Heart left ventricle (tissue), 16 donors: Measurements from ENCODE around the gene PRDM5. TPM values are rescaled to one million over a fixed set of nuclear protein-coding genes. Genes with fewer than 3 reads are reported as not detected.
A peak's percentile ranks its signal among the peaks of the same experiment; 100 is the strongest.

Experiments used
- ATAC-seq, 4 donors: fragments of 200-7000 bp; cut with Tn5 transposase; one replicate each; pipeline ENCODE4 v1.9.1; 2020 to 2022; ENCODE audit warnings: moderate library complexity in 4 of 4, mild to moderate bottlenecking in 3 of 4, moderate number of reproducible peaks in 1 of 4
- DNase-seq, 5 donors: peaks; one replicate each; pipeline ENCODE4 v3.0.0-alpha.2; 2020
- H3K27ac ChIP-seq, 12 donors: fragments of 200-600 bp; sonication (generic) in 4 of 12; one replicate each; pipeline versions ENCODE4 v1.5.0 to v1.8.0; 2016 to 2022; ENCODE audit warnings: mild to moderate bottlenecking in 2 of 12
- H3K27me3 ChIP-seq, 9 donors: fragments of 200-600 bp; sonication (generic) in 2 of 9; one replicate each; pipeline versions ENCODE4 v1.5.1 to v1.8.0; 2016 to 2022; ENCODE audit warnings: mild to moderate bottlenecking in 3 of 9
- H3K36me3 ChIP-seq, 9 donors: fragments of 200-600 bp; sonication (generic) in 2 of 9; one replicate each; pipeline versions ENCODE4 v1.5.0 to v1.8.0; 2018 to 2022; ENCODE audit warnings: mild to moderate bottlenecking in 2 of 9
- H3K4me1 ChIP-seq, 12 donors: fragments of 200-600 bp; sonication (generic) in 4 of 12; one replicate each; pipeline versions ENCODE4 v1.5.0 to v1.8.0; 2016 to 2022; ENCODE audit warnings: mild to moderate bottlenecking in 3 of 12
- H3K4me3 ChIP-seq, 12 donors: fragments of 200-600 bp; sonication (generic) in 4 of 12; one replicate each; pipeline versions ENCODE4 v1.5.0 to v1.8.0; 2017 to 2022; ENCODE audit warnings: mild to moderate bottlenecking in 9 of 12, moderate library complexity in 4 of 12
- H3K9me3 ChIP-seq, 12 donors: fragments of 200-600 bp; sonication (generic) in 4 of 12; one replicate each; pipeline versions ENCODE4 v1.5.0 to v1.8.0; 2016 to 2022; ENCODE audit warnings: mild to moderate bottlenecking in 1 of 12
- POLR2A ChIP-seq, 2 donors: fragments of 450-650 bp; IDR thresholded peaks; one replicate each; pipeline ENCODE4 v1.6.1; 2017; ENCODE audit warnings: antibody characterized with exemption in 2 of 2, mild to moderate bottlenecking in 2 of 2, moderate library complexity in 2 of 2
- WGBS, 4 donors: extraction: QIAGEN DNeasy Blood & Tissue Kit in 2 of 4; methylation state at CpG; one replicate each; pipeline versions ENCODE4 v1.1.5 to v1.1.7; 2013 to 2018; 5-methylcytosine and 5-hydroxymethylcytosine counted together
- intact Hi-C, 10 donors: fragments of 100-400 bp; cut with DNase I; formaldehyde crosslinking; loops; one replicate each; pipeline versions ENCODE4 v1.11.1 to v1.14.2; 2022
- polyA plus RNA-seq, 2 donors: library from polyadenylated mRNA; stranded (reverse); fragments of 200-250 nt; gene quantifications; one replicate each; pipeline ENCODE4 v1.2.3, GENCODE V29; 2013
- total RNA-seq, 9 donors: library from RNA; depleted of rRNA in 2 of 9; stranded (reverse); fragments of >200 nt in 2 of 9; fragmentation: NEBNext Ultra II Directional in 3 of 9; extraction: Animal tissue kit (Norgen Biotek cat#: 25700) in 3 of 9; gene quantifications; one replicate each; pipeline versions ENCODE4 v1.1.0 to v1.2.4, GENCODE V29; 2016 to 2023
- TF ChIP-seq, protein P1 (sequence below), 12 donors: fragments of 200-600 bp; sonication (generic) in 4 of 12; IDR thresholded peaks; one replicate each; pipeline versions ENCODE4 v1.5.0 to v1.8.0; 2018 to 2022; ENCODE audit warnings: antibody characterized with exemption in 12 of 12, mild to moderate bottlenecking in 5 of 12
- donor health status: ischemic (EF 13 %, LVEDD 7.1; RV severe dilation, severe dysfunction).
- donor health status: healthy with polysubstance abuse.
- donor health status: DM: no; HTN: yes; CAD: no.
- donor health status: DM: no; HTN: no; CAD: no.
- donor health status: ischemic (EF 25% LVEDD 6.9; RV normal size, moderate dysfunction).
- donor health status: ischemic (EF 25% LVEDD 5.7; RV mildly dilated, moderate dysfunction).
- donor health status: healthy.
- donor health status: DM: yes; HTN: yes; CAD: no.
- donor health status: ischemic (EF 35%, LVEDD 5.7; RV mildly dilated, moderate dysfunction).
- donor health status: nonischemic (EF 11% LVEDD 7.7; RV severe dilation, severe dysfunction).
- donor health status: DM: yes; HTN: yes; CAD: no.
- donor health status: PGD.
- donor health status: ischemic (EF 29% LVEDD 5.4; RV normal size, mild dysfunction).
- donor health status: nonischemic (EF 23%, LVEDD 6.1; RV moderate dilation, normal function).

Gene PRDM5
- total and polyA plus RNA-seq, 11 donors: 2.0 to 19.7 (median 9.1) TPM

DNA sequence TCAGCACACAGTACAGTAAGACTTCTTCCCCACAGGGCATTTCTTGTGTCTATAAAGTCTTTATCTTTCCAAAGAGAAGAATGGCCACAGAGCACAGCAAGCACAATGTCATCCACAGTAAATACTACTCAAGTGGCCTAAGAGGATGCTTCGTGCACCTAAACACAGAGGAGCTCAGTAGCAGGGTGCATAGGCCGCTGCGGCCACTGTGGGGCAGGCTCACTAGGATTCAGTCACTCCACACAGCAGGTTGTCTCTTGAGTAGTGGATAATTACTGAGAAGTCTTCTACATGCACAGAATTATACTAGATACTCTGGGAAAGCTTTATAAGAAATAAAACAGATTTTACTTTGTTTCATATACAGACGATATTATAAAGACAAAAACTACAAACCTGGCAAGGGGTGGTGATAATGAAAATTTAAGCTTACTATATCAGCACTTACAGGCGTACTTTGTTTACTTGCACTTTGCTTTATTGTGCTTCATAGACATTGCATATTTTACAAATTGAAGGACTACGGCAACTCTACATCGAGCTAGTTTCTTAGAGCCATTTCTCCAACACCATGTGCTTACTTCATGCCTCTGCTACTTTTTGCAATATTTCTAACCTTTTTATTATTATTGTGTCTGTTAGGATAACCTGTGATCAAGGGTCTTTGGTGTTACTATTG lies 78.5 kb downstream of the PRDM5 start:
- Histone ChIP-seq H3K27me3 (no peaks in the 10 kb centered on the region), H3K4me3 (no peak overlapping the region), H3K9me3 (no peaks in the 10 kb centered on the region), H3K27ac (no peak overlapping the region), H3K36me3 (no peaks in the 10 kb centered on the region), H3K4me1 (peaks cover 0 to 6% (median 0%) of the 10 kb centered on the region in 12 donors)
- ATAC-seq (peak; percentile 48 to 82 (median 68)), DNase-seq (no peak)
- intact Hi-C loops: no loop called here
- TF ChIP-seq POLR2A (IDR thresholded peaks at IDR 0.05): no peak
- TF ChIP-seq, protein P1, sequence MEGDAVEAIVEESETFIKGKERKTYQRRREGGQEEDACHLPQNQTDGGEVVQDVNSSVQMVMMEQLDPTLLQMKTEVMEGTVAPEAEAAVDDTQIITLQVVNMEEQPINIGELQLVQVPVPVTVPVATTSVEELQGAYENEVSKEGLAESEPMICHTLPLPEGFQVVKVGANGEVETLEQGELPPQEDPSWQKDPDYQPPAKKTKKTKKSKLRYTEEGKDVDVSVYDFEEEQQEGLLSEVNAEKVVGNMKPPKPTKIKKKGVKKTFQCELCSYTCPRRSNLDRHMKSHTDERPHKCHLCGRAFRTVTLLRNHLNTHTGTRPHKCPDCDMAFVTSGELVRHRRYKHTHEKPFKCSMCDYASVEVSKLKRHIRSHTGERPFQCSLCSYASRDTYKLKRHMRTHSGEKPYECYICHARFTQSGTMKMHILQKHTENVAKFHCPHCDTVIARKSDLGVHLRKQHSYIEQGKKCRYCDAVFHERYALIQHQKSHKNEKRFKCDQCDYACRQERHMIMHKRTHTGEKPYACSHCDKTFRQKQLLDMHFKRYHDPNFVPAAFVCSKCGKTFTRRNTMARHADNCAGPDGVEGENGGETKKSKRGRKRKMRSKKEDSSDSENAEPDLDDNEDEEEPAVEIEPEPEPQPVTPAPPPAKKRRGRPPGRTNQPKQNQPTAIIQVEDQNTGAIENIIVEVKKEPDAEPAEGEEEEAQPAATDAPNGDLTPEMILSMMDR (IDR thresholded peaks at IDR 0.05): peak in 9 of 12 donors; percentile 10 to 53 (median 36)
- 90 to 95% (median 93%) methylated on average over 7 of the region's 7 CpGs for WGBS, 4 donors

DNA sequence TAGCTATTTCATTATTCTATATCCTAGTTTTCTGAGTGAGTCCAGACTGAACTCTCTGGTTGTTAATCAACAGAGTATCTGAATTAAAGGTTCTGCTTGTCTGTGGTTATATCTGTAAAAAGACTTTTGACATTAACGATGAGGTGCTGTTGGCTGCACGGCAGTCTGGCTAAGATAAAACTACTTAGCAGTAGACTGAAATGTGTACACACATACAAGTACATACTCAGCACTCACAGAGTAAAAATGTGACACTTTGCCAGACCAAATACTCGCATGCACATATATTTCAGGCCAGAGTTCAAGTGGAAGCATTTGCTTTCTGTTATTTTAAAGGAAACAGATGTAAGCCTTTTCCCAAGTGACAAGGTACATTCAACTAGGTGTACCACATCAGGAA lies 80.5 kb downstream of the PRDM5 start:
- peak overlapping the region in 1 of 12 donors; percentile 32 for H3K27ac ChIP-seq
- H3K36me3 ChIP-seq: peaks cover 0 to 5% (median 0%) of the 10 kb centered on the region in 9 donors
- peak in 2 of 4 donors; percentile 49 to 55 for ATAC-seq
- peaks cover 0 to 6% (median 0%) of the 10 kb centered on the region in 12 donors for H3K4me1 ChIP-seq
- H3K4me3 ChIP-seq: no peak overlapping the region
- WGBS, 4 donors: 28 to 41% (median 37%) methylated on average over 3 of the region's 3 CpGs
- no peaks in the 10 kb centered on the region for H3K27me3 ChIP-seq
- intact Hi-C loops: no loop called here
- H3K9me3 ChIP-seq: no peaks in the 10 kb centered on the region
- TF ChIP-seq, protein P1 (IDR thresholded peaks at IDR 0.05): no peak
- TF ChIP-seq POLR2A (IDR thresholded peaks at IDR 0.05): no peak
- no peak for DNase-seq

DNA sequence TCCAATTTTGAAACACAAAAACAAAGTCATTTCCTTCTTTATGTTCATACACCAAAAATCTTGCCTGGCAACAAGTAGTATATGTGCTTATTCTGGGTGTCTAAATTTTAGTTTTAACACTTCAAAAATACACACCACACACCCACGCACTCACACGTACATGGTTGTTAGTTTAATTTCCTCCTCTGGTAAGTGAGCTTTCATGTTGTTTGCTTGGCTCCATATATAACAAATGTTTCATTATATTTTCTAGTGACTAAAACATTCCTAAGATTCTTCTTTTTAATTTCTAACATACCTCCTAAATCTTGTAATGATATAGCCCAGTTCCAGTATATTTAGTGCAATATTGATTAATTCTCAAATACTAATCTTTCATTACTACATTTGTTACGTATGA lies 80.9 kb downstream of the PRDM5 start:
- WGBS, 4 donors: 71 to 79% (median 77%) methylated on average over 3 of the region's 3 CpGs
- no peaks in the 10 kb centered on the region for H3K27me3 ChIP-seq
- no peak overlapping the region for H3K4me3 ChIP-seq
- H3K4me1 ChIP-seq: peaks cover 0 to 6% (median 0%) of the 10 kb centered on the region in 12 donors
- DNase-seq (no peak), ATAC-seq (no peak)
- no peak for TF ChIP-seq POLR2A (IDR thresholded peaks at IDR 0.05)
- TF ChIP-seq, protein P1 (IDR thresholded peaks at IDR 0.05): no peak
- H3K36me3 ChIP-seq: peaks cover 0 to 5% (median 0%) of the 10 kb centered on the region in 9 donors
- intact Hi-C loops: no loop called here
- H3K27ac ChIP-seq: peak overlapping the region in 1 of 12 donors; percentile 32
- no peaks in the 10 kb centered on the region for H3K9me3 ChIP-seq

DNA sequence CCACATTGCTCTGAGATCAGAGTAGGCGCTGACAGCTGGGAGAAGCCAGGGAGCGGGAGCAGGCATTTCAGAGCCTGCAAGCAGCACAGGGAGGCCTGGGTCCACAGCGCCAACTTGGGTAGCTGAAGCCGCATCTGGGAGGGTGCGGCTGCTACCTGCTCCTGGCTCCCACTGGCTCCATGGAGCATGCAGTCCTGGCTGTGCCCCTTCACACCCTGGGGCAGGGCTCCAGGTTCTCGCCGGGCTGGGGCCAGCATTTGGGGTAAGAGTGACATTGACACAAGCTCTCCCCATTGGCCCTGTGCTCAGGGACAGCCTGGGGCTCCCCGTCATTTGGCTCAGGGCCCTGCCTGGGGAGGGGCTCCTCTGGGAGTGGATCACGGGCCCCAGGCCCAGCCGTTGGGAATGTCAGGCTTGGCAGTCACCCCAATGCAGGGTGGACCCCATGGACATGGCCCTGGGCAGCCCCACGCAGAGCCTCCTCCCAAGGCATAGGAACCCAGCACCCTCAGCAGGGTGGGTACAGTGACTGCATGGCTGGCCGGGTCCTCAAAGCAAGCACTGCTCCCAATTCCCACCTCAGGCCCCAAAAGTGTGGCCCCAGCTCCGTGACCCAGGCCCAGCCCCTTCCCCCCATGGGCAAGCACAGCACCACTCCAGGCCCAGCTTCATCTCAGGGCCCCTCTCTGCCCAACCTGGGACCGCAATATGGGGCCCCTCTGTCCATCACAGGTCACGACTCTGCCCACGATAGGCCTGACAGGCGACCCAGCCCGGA lies 82.4 kb downstream of the PRDM5 start:
- intact Hi-C loops: no loop called here
- ATAC-seq: peak; percentile 5 to 45 (median 37)
- H3K36me3 ChIP-seq: peaks cover 0 to 5% (median 0%) of the 10 kb centered on the region in 9 donors
- H3K27me3 ChIP-seq: no peaks in the 10 kb centered on the region
- no peak overlapping the region for H3K27ac ChIP-seq
- DNase-seq: peak in 2 of 5 donors; percentile 36 to 51
- 89 to 98% (median 93%) methylated on average over 9 to 18 of the region's 18 CpGs for WGBS, 4 donors
- peaks cover 0 to under 1% (median 0%) of the 10 kb centered on the region in 12 donors for H3K9me3 ChIP-seq
- no peak overlapping the region for H3K4me3 ChIP-seq
- H3K4me1 ChIP-seq: peaks cover 0 to 6% (median 0%) of the 10 kb centered on the region in 12 donors
- TF ChIP-seq, protein P1 (IDR thresholded peaks at IDR 0.05): no peak
- no peak for TF ChIP-seq POLR2A (IDR thresholded peaks at IDR 0.05)
